ENCODE results near the gene KRT79. TPM values are rescaled to one million over a fixed set of nuclear protein-coding genes. Genes with fewer than 3 reads are reported as not detected.
"Not testable (repeated sequence)": the region's sequence is repeated elsewhere in the genome, so short reads cannot be mapped to it uniquely, and the experiment has no call there.

The KRT79 gene
- total RNA-seq, 4 donors from 2014 or later: 48.8 to 202 (median 156) TPM

- 91% methylated on average over 4 of the region's 4 CpGs for WGBS
These were observed 36.0 kb downstream of the KRT79 start for GRCh38 chr12:52798003-52798670.

GRCh38 chr12:52797529-52797894 lies 36.6 kb downstream of the KRT79 start:
- H3K9me3 ChIP-seq: no peaks in the 10 kb centered on the region
- H3K27me3 ChIP-seq: peaks cover 3% of the 10 kb centered on the region
- H3K27ac ChIP-seq: no peak overlapping the region
- no peaks in the 10 kb centered on the region for H3K36me3 ChIP-seq
- TF ChIP-seq, protein P1, sequence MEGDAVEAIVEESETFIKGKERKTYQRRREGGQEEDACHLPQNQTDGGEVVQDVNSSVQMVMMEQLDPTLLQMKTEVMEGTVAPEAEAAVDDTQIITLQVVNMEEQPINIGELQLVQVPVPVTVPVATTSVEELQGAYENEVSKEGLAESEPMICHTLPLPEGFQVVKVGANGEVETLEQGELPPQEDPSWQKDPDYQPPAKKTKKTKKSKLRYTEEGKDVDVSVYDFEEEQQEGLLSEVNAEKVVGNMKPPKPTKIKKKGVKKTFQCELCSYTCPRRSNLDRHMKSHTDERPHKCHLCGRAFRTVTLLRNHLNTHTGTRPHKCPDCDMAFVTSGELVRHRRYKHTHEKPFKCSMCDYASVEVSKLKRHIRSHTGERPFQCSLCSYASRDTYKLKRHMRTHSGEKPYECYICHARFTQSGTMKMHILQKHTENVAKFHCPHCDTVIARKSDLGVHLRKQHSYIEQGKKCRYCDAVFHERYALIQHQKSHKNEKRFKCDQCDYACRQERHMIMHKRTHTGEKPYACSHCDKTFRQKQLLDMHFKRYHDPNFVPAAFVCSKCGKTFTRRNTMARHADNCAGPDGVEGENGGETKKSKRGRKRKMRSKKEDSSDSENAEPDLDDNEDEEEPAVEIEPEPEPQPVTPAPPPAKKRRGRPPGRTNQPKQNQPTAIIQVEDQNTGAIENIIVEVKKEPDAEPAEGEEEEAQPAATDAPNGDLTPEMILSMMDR (IDR thresholded peaks at IDR 0.05): no peak
- TF ChIP-seq POLR2A (IDR thresholded peaks at IDR 0.05) (no peak), POLR2AphosphoS5 (IDR thresholded peaks at IDR 0.05) (no peak), EP300 (IDR thresholded peaks at IDR 0.05) (no peak)
- H3K4me3 ChIP-seq: no peak overlapping the region
- no peaks in the 10 kb centered on the region for H3K4me1 ChIP-seq
- DNase-seq (ENCODE audit: low spot score in 2 of 2): no peak

More at GRCh38 chr12:52798003-52798670, 36.0 kb downstream of the KRT79 start:
- H3K4me3 ChIP-seq: no peak overlapping the region
- H3K9me3 ChIP-seq: no peaks in the 10 kb centered on the region
- DNase-seq (ENCODE audit: low spot score in 2 of 2): no peak
- TF ChIP-seq, protein P1 (IDR thresholded peaks at IDR 0.05): no peak
- TF ChIP-seq POLR2A (IDR thresholded peaks at IDR 0.05): no peak
- TF ChIP-seq POLR2AphosphoS5 (IDR thresholded peaks at IDR 0.05): no peak
- no peak for TF ChIP-seq EP300 (IDR thresholded peaks at IDR 0.05)
- no peaks in the 10 kb centered on the region for H3K36me3 ChIP-seq
- H3K27me3 ChIP-seq: peaks cover under 1% of the 10 kb centered on the region
- H3K4me1 ChIP-seq: no peaks in the 10 kb centered on the region
- no peak overlapping the region for H3K27ac ChIP-seq

DNA sequence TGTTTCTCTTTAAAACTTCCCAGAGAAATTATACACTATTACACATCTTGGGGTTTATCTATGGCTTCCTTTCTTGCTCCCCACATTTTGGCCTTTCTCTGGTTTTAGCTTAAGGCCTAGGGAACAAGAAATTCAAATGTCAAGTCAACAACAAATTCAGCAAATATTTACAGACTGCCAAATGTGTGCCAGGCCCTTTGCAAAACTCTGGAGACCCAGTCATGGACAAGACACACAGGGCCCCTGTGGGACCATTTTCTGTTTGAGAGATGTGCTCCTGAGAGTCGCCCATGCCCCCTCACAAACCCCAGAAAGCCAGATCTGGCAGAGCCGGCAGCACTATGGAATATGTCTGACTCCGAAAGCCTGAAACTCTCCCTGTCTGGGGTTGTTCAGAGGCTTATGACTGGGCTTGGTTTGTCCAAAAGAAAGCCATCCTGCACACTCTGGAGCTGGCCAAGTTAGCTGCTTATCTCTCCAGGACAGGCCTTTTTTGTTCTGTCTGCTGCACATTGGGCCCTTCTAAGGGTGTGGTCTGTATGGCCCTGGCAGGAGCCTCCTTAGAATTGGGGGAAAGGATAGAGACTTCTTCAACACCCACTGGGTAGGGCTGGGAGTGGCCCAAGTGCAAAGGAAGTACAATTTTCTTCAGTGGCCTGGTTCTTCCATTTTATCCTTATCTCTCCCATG lies 37.1 kb downstream of the KRT79 start:
- WGBS: 89% methylated on average over 3 of the region's 3 CpGs
- H3K27ac ChIP-seq: no peak overlapping the region
- no peak for TF ChIP-seq EP300 (IDR thresholded peaks at IDR 0.05)
- H3K4me3 ChIP-seq: no peak overlapping the region
- DNase-seq (ENCODE audit: low spot score in 2 of 2): no peak
- H3K27me3 ChIP-seq: peaks cover 5% of the 10 kb centered on the region
- H3K9me3 ChIP-seq: no peaks in the 10 kb centered on the region
- no peaks in the 10 kb centered on the region for H3K36me3 ChIP-seq
- H3K4me1 ChIP-seq: no peaks in the 10 kb centered on the region

DNA sequence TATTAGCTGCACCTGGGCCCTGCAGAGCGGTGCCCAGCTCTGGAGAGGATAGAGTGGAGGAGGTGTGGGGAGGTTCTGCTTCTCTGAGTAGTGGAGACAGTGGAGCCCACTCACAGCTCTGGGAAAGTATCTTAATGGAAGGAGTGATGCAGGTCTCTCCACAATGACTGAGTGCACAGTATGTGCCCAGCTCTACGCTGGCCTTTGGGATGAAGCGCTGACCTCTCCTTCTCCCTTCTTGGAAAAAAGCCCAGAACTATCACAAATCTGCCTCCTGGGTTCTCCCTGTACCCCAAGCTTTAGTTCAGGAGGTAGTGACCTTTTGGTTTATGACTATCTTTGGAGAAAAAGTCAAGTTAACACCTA lies 37.7 kb downstream of the KRT79 start:
- H3K27me3 ChIP-seq: peaks cover 9% of the 10 kb centered on the region
- 100% methylated on average over 2 of the region's 3 CpGs for WGBS
- TF ChIP-seq EP300 (IDR thresholded peaks at IDR 0.05) (no peak), POLR2AphosphoS5 (IDR thresholded peaks at IDR 0.05) (no peak), POLR2A (IDR thresholded peaks at IDR 0.05) (no peak)
- TF ChIP-seq, protein P1 (IDR thresholded peaks at IDR 0.05): no peak
- no peaks in the 10 kb centered on the region for H3K9me3 ChIP-seq
- no peak overlapping the region for H3K27ac ChIP-seq
- H3K36me3 ChIP-seq: no peaks in the 10 kb centered on the region
- H3K4me1 ChIP-seq: no peaks in the 10 kb centered on the region
- DNase-seq (ENCODE audit: low spot score in 2 of 2): no peak
- H3K4me3 ChIP-seq: no peak overlapping the region

- no peaks in the 10 kb centered on the region for H3K4me1 ChIP-seq
- TF ChIP-seq EP300 (IDR thresholded peaks at IDR 0.05) (no peak), POLR2AphosphoS5 (IDR thresholded peaks at IDR 0.05) (no peak), POLR2A (IDR thresholded peaks at IDR 0.05) (no peak)
- TF ChIP-seq, protein P1 (IDR thresholded peaks at IDR 0.05): no peak
- no peaks in the 10 kb centered on the region for H3K36me3 ChIP-seq
- DNase-seq (ENCODE audit: low spot score in 2 of 2): no peak
- WGBS: 90% methylated on average over 17 of the region's 17 CpGs
- no peak within 1 kb of the TSS for H3K4me3 ChIP-seq
- peaks cover 15% of the 10 kb centered on the region for H3K27me3 ChIP-seq
- no peak within 1 kb of the TSS for H3K27ac ChIP-seq
- H3K9me3 ChIP-seq: no peaks in the 10 kb centered on the region
These were observed 38.2 kb downstream of the KRT79 start, which contains the start of gene KRT3 for GRCh38 chr12:52795694-52796428. TSS of gene KRT3 (minus strand) at chr12:52796117. CDS start at chr12:52796042, 75 bp downstream.

GRCh38 chr12:52795332-52795674 lies 38.8 kb downstream of the KRT79 start:
- H3K4me1 ChIP-seq; H3K4me3 ChIP-seq; DNase-seq (ENCODE audit: low spot score in 2 of 2); H3K27ac ChIP-seq; H3K9me3 ChIP-seq; H3K36me3 ChIP-seq: not testable (repeated sequence)
- 92% methylated on average over 2 of the region's 2 CpGs for WGBS
- peaks cover 19% of the 10 kb centered on the region for H3K27me3 ChIP-seq
